Stimulated activated CD4-positive, alpha-beta T cell treated with anti-CD3 and anti-CD28 coated beads, Interleukin-2, amount 100 ng/mL, for 48 hours (primary cell): ENCODE results near the gene ACTN2.
"Not testable (repeated sequence)": the region's sequence is repeated elsewhere in the genome, so short reads cannot be mapped to it uniquely, and the experiment has no call there.

Source experiments
- DNase-seq, 2 donors: peaks; one replicate each; pipeline ENCODE4 v3.0.0-alpha.2; 2020

ACTN2 gene

GRCh38 chr1:236685917-236686814 lies at the start of gene ACTN2:
TSS of gene ACTN2 (plus strand) at chr1:236686499. CDS start at chr1:236686674, 175 bp downstream.
- peak; percentile 32 to 43 for DNase-seq

- no peak for DNase-seq
These were observed 47.4 kb upstream of the ACTN2 start for GRCh38 chr1:236638945-236639344.

GRCh38 chr1:236639686-236640085 lies 46.6 kb upstream of the ACTN2 start:
- DNase-seq, result no peak

- no peak for DNase-seq
These were observed 43.5 kb upstream of the ACTN2 start for GRCh38 chr1:236642763-236643162.

GRCh38 chr1:236645016-236645680 lies 41.2 kb upstream of the ACTN2 start:
- no peak for DNase-seq

GRCh38 chr1:236654511-236654910 lies 31.8 kb upstream of the ACTN2 start:
- no peak for DNase-seq

- DNase-seq, result no peak
These were observed 31.3 kb upstream of the ACTN2 start for GRCh38 chr1:236654957-236655356.

GRCh38 chr1:236657398-236657797 lies 28.9 kb upstream of the ACTN2 start:
- no peak for DNase-seq

- DNase-seq, result no peak
These were observed 26.3 kb upstream of the ACTN2 start for GRCh38 chr1:236659792-236660587.

- no peak for DNase-seq
These were observed 22.4 kb upstream of the ACTN2 start for GRCh38 chr1:236663934-236664333.

- not testable (repeated sequence) for DNase-seq
These were observed 17.4 kb upstream of the ACTN2 start for GRCh38 chr1:236668909-236669308.

GRCh38 chr1:236670060-236670459 lies 16.2 kb upstream of the ACTN2 start:
- DNase-seq, result no peak

GRCh38 chr1:236673289-236673919 lies 12.9 kb upstream of the ACTN2 start:
- DNase-seq, result no peak

GRCh38 chr1:236677641-236678235 lies 8.6 kb upstream of the ACTN2 start:
- no peak for DNase-seq

GRCh38 chr1:236681219-236681618 lies 5.1 kb upstream of the ACTN2 start:
- DNase-seq, result no peak

GRCh38 chr1:236685205-236685916 lies 938 bp upstream of the ACTN2 start:
- DNase-seq, result no peak

GRCh38 chr1:236686815-236687160 lies 489 bp downstream of the ACTN2 start:
- DNase-seq, result no peak

- DNase-seq, result no peak
These were observed 974 bp downstream of the ACTN2 start for GRCh38 chr1:236687273-236687672.

GRCh38 chr1:236688705-236689104 lies 2.4 kb downstream of the ACTN2 start:
- no peak for DNase-seq

GRCh38 chr1:236689713-236690569 lies 3.6 kb downstream of the ACTN2 start:
- no peak for DNase-seq

GRCh38 chr1:236691348-236691747 lies 5.0 kb downstream of the ACTN2 start:
- DNase-seq, result no peak
